A673 (cell line): ENCODE measurements around the gene GPR61. TPM values are rescaled to one million over a fixed set of nuclear protein-coding genes. Genes with fewer than 3 reads are reported as not detected.

Source experiments
- BruUV-seq: library from RNA; stranded (reverse); fragments of 400-500 nt; replicated peaks from 2 replicates; lab custom pipeline; 2021; lab: Mats Ljungman, UMichigan
- CTCF ChIA-PET: fragments of 300-600 bp; sonication (Branson Sonifier 250); formaldehyde crosslinking; loops from one replicate; lab custom pipeline; 2022; ENCODE audit warnings: antibody characterized with exemption; lab: Charles Lee
- POLR2A ChIA-PET: fragments of 300-600 bp; sonication (Branson Sonifier 250); formaldehyde crosslinking; loops from one replicate; lab custom pipeline; 2022; ENCODE audit warnings: antibody characterized with exemption; ENCODE audit not compliant: low non-redundant PET; lab: Charles Lee
- DNase-seq: peaks from one replicate; pipeline ENCODE4 v3.0.0-alpha.2; 2015; ENCODE audit warnings: low spot score
- H3K27ac ChIP-seq: fragments of 200-600 bp; sonication (generic); 2 replicates; pipeline ENCODE4 v1.5.1; 2016; ENCODE audit warnings: mixed run types, low read depth, mild to moderate bottlenecking, mixed read lengths, antibody characterized with exemption, low read length; ENCODE audit not compliant: poor library complexity, severe bottlenecking
- H3K27me3 ChIP-seq: fragments of 200-600 bp; sonication (generic); replicated peaks from 2 replicates; pipeline ENCODE4 v1.6.1; 2017; ENCODE audit warnings: mixed run types, low read depth, mild to moderate bottlenecking, mixed read lengths, antibody characterized with exemption, low read length; ENCODE audit not compliant: insufficient read depth, poor library complexity
- H3K36me3 ChIP-seq: fragments of 200-600 bp; sonication (generic); 2 replicates; pipeline ENCODE4 v1.6.1; 2016; ENCODE audit warnings: mixed run types, mild to moderate bottlenecking, mixed read lengths, antibody characterized with exemption, low read length; ENCODE audit not compliant: insufficient read depth, poor library complexity, severe bottlenecking
- H3K4me1 ChIP-seq: fragments of 200-600 bp; sonication (generic); 2 replicates; pipeline ENCODE4 v1.6.1; 2017; ENCODE audit warnings: mixed run types, mild to moderate bottlenecking, mixed read lengths, antibody characterized with exemption, low read length; ENCODE audit not compliant: insufficient read depth, poor library complexity, severe bottlenecking
- H3K4me3 ChIP-seq: fragments of 200-600 bp; sonication (generic); 2 replicates; pipeline ENCODE4 v1.5.1; 2016; ENCODE audit warnings: low read depth, mixed run types, mild to moderate bottlenecking, mixed read lengths, low read length; ENCODE audit not compliant: poor library complexity, severe bottlenecking
- H3K9me3 ChIP-seq: fragments of 200-600 bp; sonication (generic); 2 replicates; pipeline ENCODE4 v1.6.1; 2016; ENCODE audit warnings: mixed run types, low read depth, mild to moderate bottlenecking, mixed read lengths, antibody characterized with exemption, low read length; ENCODE audit not compliant: poor library complexity, severe bottlenecking
- CTCF ChIP-seq: fragments of 300-800, 200-600 bp; sonication (generic); conservative IDR thresholded peaks from 2 replicates; pipeline ENCODE4 v1.5.1; 2017; ENCODE audit warnings: low read depth, mild to moderate bottlenecking, antibody characterized with exemption, low read length, moderate library complexity, mixed read lengths
- EZH2 ChIP-seq: fragments of 200-600 bp; sonication (generic); IDR thresholded peaks from 2 replicates; pipeline ENCODE4 v1.6.1; 2017; ENCODE audit warnings: borderline replicate concordance, low read depth, mild to moderate bottlenecking, mixed read lengths, antibody characterized with exemption, low read length; ENCODE audit not compliant: poor library complexity, severe bottlenecking
- intact Hi-C: fragments of 100-400 bp; cut with micrococcal nuclease; formaldehyde crosslinking; loops from one replicate; pipeline ENCODE4 v1.10.0; 2022; ENCODE audit not compliant: unreplicated experiment
- total RNA-seq: library from RNA; stranded (reverse); gene quantifications from 2 replicates; pipeline ENCODE4 v1.2.3, GENCODE V29; 2021

The GPR61 gene
- total RNA-seq, 1 experiment from 2014 or later: not detected

GRCh38 chr1:109535481-109535880 is 4.2 kb upstream of the GPR61 start:
- TF ChIP-seq EZH2 (no peak), CTCF (no peak)
- H3K27ac ChIP-seq: no peak overlapping the region
- H3K4me1 ChIP-seq: peaks cover 4% of the 10 kb centered on the region
- H3K36me3 ChIP-seq: no peaks in the 10 kb centered on the region
- intact Hi-C loops: no loop called here
- no TSS peak for BruUV-seq
- POLR2A ChIA-PET: interaction anchor here (0.6 kb wide), 2 partner anchors 21 to 65 kb away, joined by 4 read pairs; no protein-coding TSS in a partner anchor
- H3K4me3 ChIP-seq: no peak overlapping the region
- DNase-seq: no peak
- CTCF ChIA-PET: no interaction called here
- no peaks in the 10 kb centered on the region for H3K9me3 ChIP-seq
- no peaks in the 10 kb centered on the region for H3K27me3 ChIP-seq

GRCh38 chr1:109535971-109536491 is 3.6 kb upstream of the GPR61 start:
- Histone ChIP-seq H3K4me1 (peaks cover 4% of the 10 kb centered on the region), H3K27me3 (no peaks in the 10 kb centered on the region), H3K36me3 (no peaks in the 10 kb centered on the region), H3K27ac (no peak overlapping the region), H3K4me3 (no peak overlapping the region), H3K9me3 (no peaks in the 10 kb centered on the region)
- TF ChIP-seq CTCF (no peak), EZH2 (no peak)
- BruUV-seq: no TSS peak
- intact Hi-C loops: no loop called here
- ChIA-PET CTCF (interaction anchor here (0.5 to 1.0 kb wide), 2 partner anchors 10 to 433 kb away, joined by 4 to 6 read pairs; no protein-coding TSS in a partner anchor), POLR2A (interaction anchor here (0.6 kb wide), 1 partner anchor 64 kb away, joined by 4 read pairs; no protein-coding TSS in a partner anchor)
- DNase-seq: no peak

- ChIA-PET POLR2A (no interaction called here), CTCF (no interaction called here)
- Histone ChIP-seq H3K4me1 (peaks cover 2% of the 10 kb centered on the region), H3K27ac (no peak overlapping the region), H3K4me3 (no peak overlapping the region), H3K27me3 (no peaks in the 10 kb centered on the region), H3K9me3 (no peaks in the 10 kb centered on the region), H3K36me3 (no peaks in the 10 kb centered on the region)
- no peak for DNase-seq
- TF ChIP-seq EZH2 (no peak), CTCF (no peak)
- intact Hi-C loops: no loop called here
- BruUV-seq: no TSS peak
Observed at GRCh38 chr1:109537450-109538178, 2.1 kb upstream of the GPR61 start.
